IPS-11a (cell line): Measurements from ENCODE around the gene CNTN5.

Experiments used
- H3K4me3 ChIP-seq: one replicate; pipeline ENCODE4 v1.5.1; 2013; ENCODE audit warnings: low read depth, low read length, control low read depth

The CNTN5 gene

DNA sequence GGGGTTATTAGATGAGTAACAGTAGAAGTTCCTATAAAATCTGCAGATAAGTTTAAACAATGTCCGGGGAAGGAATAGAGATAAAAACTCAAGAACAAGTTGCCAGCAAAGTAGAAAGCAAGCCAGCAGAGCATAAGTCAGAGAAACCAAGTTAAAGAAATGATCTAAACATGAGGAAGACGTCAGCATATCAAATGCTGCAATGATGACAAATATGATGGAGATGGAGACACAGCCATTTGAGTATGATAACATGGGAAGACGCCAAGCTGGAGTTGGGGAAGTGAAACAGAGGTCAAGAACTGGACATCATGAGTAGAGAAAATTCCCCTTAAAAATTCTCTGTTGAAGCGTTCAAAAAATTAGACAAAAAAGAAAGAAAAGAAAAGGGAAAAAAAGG lies 571.5 kb downstream of the CNTN5 start:
- H3K4me3 ChIP-seq: no peak overlapping the region

DNA sequence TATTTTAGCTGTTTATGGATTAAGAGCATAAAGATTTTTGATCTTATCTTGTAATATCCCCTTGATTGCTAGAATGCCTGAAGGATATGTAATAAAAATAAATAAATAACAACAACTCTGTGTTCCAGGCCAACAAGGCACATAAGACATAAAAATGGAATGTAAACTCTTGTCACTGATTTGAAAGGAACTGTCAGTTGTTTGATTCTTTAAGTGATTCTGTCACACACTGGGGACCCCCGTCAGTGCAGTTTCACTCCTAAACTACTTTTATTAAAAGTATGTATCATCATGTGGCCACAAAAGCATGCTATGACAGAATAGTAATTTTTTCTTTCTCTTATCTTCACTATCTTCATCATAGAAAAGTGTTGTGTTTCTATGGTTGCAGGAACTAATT lies 572.4 kb downstream of the CNTN5 start:
- H3K4me3 ChIP-seq: no peak overlapping the region

DNA sequence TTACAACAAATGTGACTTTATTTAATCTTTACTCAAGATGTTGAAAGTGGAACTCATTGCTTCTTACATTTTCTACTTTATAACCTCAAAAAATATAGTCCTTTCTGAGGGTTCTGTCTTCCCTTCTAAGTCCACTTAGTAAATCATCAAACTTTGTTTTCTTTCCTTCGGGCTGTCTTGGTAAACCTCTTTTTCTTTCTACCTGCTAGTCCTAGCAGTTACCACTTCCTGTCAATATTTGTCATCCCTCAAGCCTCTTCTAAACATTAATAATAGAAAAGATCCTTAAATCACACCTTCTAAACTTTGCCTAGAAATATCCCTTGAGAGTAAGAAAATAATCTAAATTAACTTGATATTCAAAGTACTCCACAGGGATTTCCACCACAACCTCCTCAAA lies 580.4 kb downstream of the CNTN5 start:
- no peak overlapping the region for H3K4me3 ChIP-seq

DNA sequence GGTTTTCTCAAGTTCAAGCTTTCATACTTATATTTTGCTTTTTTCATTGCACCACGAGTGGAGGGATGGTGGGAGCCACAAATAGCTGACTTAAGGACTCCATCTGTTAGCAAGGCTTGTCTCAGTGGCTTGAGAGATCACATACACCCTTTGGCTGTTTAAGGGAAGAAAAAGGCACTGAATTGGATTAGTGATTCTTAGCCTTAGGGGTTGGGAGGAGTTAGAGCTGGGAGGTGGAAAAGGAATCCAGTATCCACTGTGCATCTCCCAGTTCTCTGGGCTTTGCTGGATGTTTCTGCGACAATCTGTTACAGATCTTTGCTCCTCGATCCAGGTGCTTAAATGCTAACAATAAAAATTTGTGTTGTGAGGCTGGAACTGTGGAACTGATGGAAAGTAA lies 593.6 kb downstream of the CNTN5 start:
- H3K4me3 ChIP-seq: no peak overlapping the region

DNA sequence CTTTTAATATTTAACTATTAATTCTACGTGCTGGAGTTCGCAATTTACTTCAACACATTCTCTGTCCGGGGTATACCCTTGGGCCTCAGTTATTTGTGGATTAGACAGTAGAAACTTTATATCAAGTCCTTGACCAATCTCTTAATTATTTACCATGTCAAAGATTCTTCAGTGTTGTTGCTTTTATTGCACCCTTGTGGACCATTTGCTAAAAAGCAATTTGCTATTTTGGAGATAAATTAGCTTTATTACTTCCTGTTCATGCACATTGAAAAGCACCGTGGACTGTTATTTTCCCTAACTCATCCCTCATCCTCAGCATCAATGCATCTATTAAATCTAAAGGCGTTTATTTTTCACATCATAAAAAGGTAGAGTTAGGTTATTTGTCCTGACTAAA lies 609.9 kb downstream of the CNTN5 start:
- no peak overlapping the region for H3K4me3 ChIP-seq

DNA sequence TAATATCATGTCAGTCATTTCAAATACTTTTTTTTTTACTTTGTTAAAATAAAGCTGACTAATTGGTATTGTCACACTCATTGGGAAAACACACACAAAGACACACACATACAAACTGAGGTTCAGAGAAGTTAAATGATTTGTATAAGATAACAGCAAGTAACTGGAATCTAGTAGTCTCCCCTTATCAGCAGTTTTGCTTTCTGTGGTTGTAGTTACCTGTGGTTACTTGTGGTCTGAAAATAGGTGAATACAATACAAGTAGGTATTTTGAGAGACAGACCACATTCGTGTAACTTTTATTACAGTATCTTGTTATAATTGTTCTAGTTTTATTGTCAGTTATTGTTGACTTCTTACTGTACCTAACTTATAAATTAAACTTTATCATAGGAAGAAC lies 610.9 kb downstream of the CNTN5 start:
- no peak overlapping the region for H3K4me3 ChIP-seq

DNA sequence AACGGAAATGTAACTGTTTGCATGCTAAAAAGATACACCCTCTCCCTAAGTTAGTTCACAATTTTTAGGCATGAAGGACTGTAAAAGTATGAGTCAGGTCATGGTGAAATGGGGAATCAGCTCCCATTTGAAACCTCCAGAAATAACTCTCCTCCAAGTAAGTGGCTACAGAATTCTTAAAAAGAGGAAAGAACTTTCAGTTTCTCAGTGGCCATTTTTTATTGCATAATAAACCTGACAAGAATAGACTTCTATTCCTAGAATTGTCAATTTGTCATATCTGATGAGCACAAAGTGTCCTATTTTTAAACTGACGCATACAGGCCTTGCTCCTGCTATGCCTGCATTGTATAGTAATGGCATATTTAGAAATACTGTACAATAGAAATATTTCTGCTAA lies 612.2 kb downstream of the CNTN5 start:
- H3K4me3 ChIP-seq: no peak overlapping the region

DNA sequence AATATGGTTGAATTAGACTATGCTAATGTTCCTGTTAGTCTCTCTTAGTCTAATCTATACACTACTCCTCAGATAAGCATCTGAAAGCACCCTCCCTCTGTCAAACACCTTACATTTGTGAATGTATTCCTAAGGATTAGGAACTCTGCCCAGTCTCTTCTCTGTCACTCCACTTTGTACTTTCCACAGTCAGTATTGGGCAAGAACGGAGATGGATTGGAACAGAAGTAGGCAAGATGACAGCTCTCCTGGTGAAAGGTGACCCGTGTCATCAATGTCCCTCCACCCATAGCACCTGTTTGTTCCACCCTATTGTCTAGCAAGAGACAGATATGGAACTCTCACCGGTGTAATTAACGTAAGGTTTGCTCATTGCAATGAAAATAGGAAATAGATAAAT lies 613.8 kb downstream of the CNTN5 start:
- H3K4me3 ChIP-seq: no peak overlapping the region

DNA sequence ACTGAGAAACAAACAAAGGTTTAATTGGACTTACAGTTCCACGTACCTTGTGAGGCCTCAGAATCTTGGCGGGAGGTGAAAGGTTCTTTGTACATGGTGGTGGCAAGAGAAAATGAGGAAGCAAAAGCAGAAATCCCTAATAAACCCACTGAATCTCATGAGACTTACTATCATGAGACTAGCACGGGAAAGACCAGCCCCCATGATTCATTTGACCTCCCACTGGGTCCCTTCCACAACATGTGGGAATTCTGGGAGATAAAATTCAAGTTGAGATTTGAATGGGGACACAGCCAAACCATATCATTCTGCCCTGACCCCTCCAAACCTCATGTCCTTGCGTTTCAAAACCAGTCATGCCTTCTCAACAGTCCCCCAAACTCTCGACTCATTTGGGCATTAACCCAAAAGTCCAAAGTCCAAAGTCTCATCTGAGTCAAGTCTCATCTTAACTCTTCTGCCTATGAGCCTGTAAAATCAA lies 617.4 kb downstream of the CNTN5 start:
- no peak overlapping the region for H3K4me3 ChIP-seq

DNA sequence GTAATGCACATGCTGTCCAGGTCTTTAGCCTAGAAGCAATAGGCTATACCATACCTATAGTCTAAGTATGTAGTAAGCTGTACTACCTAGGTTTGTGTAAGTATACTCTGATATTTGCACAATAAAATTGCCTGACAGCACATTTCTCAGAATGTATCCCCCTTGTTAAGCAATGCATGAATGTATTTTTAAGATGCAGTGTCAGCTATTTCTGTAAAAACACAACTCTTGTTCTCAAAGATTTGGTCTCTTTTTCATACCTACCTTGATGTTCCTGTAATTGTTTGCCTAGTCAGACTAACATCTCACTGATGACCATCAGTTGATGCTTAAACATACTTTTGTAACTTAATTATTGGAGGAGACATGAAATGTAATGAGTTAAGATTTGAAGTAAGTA lies 619.9 kb downstream of the CNTN5 start:
- no peak overlapping the region for H3K4me3 ChIP-seq

DNA sequence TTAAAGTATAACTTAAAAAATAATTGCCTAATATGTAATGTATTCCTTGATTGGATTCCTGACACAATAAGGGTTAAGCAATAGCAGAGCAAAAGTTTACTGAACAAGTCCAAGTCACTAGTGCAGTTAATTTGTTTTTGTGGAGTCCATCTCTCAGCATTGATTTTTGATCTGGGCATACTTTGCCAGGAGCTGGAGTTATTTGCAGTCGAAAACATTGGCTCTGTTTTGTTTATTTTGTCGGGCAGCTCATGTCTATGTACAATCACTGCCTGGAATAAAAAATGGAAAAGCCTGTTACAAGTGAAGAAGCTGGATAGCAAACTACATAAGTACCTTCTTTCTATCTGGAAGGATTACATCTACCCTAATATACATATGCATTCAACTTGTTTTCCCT lies 625.2 kb downstream of the CNTN5 start:
- H3K4me3 ChIP-seq: no peak overlapping the region

DNA sequence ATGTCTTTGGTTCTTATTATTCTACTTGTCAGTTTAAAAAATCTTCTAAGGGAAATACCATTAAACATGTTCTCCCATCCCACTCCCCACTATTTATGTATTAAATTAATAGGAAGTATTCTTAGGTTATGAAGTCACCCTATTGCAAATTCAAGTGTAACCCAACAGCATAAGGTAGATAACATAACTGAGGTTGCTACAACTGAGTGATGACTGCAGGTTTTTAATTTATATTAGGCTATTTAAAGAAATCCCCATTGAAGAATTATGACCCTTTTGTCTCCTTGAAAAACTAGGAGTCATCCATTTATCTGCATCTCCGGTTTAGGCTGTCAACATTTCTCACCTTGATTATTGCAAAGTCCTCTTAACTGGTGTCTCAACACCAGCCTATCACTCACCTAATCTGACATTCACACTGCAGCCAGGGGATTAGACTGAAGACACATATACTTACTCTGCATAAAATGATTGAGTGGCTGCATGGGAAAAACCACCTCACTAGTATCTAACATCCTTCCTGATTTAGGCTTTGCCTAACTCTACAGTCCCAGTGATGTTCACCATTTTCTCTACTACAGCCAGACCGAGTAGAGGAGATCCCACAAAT lies 649.4 kb downstream of the CNTN5 start:
- H3K4me3 ChIP-seq: no peak overlapping the region

DNA sequence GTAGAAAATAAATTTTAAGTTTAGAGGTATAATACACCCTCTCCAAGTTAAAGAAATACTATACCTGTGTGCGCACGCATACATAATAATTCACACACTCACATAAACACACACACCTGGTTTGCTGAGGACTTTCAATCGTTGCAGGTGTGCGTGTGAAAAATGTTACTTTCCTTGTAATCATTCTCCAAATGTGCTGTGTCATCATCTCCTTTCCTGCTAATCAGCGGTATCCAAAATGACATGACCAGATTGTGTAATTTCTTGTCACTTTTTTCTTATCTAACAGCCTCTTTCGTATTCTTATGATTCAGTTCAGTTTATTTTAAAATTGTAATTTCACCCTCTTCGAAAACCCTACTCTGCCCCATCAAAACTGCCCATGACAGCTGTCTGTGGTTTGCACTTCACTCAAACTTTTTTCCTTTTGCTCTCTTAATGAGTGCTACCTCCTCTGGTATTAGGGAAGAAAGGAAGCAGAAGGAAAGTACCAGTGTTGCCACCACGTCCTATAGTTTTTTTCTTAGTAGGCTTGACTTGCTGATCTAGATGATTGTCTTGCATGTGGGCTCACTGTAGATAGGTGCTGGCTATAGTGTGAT lies 651.2 kb downstream of the CNTN5 start:
- no peak overlapping the region for H3K4me3 ChIP-seq

DNA sequence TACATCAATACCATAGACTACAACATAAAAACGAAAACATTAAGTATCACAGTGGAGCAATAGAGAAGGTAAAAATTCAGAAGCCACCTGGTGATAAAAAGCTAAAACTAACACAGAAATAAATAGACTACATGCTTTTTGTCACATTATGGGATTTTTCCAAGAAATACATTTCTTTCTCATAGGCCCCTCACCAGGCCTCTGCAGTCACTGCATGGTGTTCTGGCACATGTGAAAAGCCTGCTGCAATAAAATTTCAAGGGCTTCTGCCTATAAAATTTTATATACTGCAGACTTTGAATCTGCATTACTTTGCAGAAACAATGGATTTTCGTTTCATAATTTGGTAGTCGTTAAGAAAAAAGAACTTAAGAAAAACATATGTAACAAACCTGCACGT lies 655.5 kb downstream of the CNTN5 start:
- H3K4me3 ChIP-seq: no peak overlapping the region

DNA sequence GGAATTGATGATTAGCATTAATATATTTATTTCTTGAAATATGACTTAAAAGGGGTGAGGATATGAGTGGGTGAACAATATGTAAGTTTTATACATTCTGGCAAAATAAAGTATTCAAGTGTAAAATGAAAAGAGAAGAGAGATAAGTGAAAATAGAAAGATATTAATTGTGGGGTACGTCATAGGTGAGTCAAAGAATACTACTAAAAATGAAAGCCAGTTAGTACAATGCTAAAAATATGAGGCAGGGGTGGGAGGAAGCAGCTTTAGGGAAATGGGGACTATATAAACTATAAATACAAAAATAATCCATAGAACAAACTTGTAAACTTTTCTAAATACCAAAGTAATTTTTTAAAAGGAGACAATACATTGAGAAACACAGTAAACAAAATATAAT lies 661.4 kb downstream of the CNTN5 start:
- H3K4me3 ChIP-seq: no peak overlapping the region

DNA sequence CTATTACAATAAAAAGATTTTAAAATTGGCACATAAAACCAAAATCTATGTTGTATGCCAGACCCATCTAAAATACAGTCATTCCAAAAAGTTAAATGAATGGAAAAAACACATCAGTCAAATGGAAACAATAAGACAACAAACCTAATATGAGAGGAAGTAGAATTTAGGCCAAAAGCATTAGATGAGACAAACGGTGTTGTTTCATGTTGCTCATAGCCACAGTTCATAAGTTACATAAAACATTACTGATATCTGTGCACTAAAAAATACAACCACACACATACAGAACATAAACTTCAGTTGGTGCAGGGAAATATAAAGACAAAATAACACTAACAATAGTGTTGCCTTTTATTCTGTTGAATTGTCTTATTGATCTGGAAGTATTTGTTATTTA lies 661.9 kb downstream of the CNTN5 start:
- no peak overlapping the region for H3K4me3 ChIP-seq

DNA sequence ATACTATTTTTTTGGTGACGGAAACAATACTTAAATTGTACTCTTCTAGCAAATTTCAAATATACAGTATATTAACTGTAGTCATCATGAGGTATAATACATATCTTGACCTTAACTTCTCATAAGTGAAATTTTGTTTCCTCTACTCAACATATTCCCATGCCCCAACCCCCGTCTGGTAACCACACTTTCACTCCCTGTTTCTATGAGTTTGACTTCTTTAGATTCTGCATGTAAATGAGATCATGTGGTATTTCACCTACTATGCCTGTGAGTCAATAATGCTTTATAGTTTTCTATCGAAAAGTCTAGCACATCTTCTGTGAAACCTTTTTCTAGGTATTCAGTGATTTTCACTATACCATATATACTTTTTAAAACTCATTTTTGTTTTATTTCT lies 663.2 kb downstream of the CNTN5 start:
- no peak overlapping the region for H3K4me3 ChIP-seq

DNA sequence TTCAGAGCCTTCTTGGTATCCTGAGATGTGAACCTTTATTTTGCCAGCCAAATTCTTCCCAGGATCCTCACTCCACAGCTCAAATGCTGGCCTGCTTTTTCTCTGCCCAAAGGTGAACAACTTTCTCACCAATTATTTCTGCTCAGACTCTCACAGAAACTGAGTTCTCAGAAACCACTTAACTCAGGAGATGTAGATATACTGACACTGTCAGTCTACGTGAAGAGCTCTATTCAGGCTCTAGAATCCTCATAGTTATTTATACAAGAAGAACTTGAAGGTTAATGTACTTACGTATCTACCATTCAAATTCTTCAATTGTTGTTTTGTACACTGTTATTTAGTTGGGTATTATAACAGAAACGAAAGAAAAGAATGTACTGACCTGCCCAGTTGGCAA lies 666.1 kb downstream of the CNTN5 start:
- no peak overlapping the region for H3K4me3 ChIP-seq

DNA sequence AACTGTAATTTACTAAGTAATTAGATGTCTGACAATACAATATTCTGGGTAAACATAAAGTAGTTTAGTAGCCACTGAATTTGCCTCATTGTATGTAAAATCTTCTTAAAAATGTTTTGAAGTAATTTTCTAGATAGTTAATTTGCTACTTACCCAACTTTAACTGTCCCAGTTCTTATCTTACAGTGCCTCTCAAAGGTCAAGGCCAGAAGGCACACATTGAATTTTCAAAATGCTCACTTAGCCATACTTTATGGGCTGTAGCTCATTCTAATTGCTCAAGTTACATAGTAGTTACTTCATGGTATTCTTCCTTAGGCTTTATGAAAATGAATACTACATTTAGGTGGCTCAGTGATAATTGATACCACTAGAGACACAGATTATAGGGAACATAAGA lies 666.6 kb downstream of the CNTN5 start:
- no peak overlapping the region for H3K4me3 ChIP-seq

DNA sequence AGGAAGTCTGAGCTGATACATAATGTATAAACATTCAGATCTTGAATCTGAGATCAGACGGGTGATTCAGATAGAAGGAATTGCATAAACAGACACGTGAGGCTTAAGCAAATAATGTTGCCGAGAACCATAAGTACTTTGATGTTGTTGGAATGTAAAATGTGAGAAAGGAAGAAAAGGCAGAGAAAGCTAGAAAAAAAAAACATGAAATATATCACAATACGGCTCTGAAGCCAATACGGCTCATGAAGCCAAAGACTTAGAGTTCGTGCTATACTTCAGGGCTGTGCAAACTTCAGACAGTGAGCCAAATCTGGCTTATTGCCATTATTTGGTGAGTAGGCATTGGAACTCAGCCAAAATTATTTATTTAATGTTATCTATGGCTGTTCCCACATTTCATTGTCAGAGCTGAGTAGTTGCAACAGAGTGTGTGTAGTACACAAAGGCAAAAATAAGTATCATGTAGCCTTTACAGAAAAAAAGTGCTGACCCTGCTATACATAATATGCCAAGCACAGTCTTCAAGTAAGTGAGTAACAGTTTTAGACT lies 673.3 kb downstream of the CNTN5 start:
- no peak overlapping the region for H3K4me3 ChIP-seq

DNA sequence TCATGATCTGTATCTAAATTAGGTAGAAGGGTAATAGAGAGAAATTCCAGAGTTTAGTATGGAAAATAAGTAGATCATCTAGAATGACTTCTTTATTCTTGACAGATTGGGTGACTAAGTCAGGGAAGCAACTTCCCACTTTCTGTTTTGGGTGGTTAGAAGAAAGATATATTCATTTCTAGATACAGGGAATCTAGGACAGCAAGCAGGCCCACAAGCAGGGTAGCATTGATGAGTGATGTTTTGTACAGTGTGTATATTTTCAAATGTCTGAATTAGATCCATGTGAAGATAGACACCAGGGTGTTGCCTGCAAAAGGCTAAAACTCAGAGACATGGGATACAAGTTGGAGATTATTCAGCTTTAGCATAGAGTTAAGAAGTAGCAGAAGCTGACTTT lies 674.4 kb downstream of the CNTN5 start:
- H3K4me3 ChIP-seq: no peak overlapping the region

DNA sequence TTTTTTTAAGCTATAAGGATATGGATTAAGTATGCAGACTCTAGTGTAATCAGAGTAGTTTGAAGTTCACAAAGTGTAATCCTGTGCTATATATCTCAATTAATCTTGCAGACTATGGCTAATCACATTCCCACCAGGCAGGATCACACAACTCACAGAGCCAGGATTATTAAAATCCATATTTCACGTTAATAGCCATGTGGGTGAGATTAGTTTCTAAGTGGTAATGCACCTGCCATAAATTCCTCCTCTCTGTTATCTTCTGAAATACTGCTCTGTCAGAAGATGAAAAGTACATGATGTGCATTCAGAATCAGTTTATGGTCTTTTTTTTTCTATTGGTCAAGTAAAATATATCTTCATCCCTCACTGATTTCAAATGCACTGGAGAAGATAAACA lies 686.1 kb downstream of the CNTN5 start:
- H3K4me3 ChIP-seq: no peak overlapping the region
